ENCODE measurements around the gene PPP2R2C. TPM values are rescaled to one million over a fixed set of nuclear protein-coding genes. Genes with fewer than 3 reads are reported as not detected.

PPP2R2C gene
- total and polyA plus RNA-seq, 2 of the 4 experiments (the other 2 are of a cell fraction) = 0.03 TPM; not detected in 1

DNA sequence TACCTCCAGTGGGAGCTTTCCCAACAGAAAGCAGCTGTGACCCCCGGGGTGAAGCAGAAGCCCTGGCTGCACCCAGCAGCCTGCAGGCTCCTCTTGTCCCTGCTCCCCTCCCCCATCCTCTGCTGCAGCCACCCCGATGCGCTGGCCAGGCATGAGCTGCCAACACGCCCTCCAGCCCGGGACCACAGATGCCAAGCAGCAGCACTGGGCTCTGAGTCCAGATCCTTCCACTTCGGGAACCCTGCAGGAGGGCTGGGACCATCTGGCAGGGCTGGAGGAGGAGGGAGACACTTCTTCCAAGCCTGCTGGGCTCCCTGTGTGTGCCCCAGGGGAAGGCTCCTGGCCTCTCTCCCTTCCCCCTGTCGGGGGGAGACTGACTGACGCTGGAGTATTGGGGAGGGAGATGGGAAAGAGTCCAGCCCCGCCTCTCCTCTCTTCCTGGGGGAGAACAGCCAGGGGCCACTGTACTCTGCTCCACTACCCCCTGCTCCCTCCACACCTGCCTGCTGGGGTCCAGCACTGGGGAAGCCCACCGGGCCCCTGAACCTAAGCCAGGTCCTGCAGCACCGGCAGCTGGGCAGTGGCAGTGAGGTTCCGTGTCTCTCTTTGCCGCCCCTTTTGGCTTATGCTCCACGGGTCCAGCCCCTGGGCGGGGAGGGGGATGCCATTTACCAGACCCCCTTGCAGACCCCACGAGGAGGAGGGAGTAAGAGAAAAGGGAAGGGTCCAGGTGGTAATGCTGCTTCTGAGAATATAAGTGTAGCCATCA lies 55.7 kb downstream of the PPP2R2C start:
- Histone ChIP-seq H3K27ac (ENCODE audit: insufficient read depth, low read length) (no peak overlapping the region), H3K36me3 (ENCODE audit: control insufficient read depth, insufficient read depth, low read length) (no peaks in the 10 kb centered on the region), H4K91ac (ENCODE audit: insufficient read depth, low read depth, low read length) (no peak overlapping the region), H4K8ac (ENCODE audit: low read depth in 2 of 2, low read length in 2 of 2) (no peak overlapping the region), H2BK5ac (ENCODE audit: low read depth, low read length, poor library complexity, severe bottlenecking) (no peak overlapping the region), H3K79me1 (ENCODE audit: low read depth in 1 of 2, low read length in 2 of 2) (no peaks in the 10 kb centered on the region), H3K14ac (replicated peaks; ENCODE audit: low read depth, low read length) (no peak overlapping the region), H4K5ac (ENCODE audit: low read depth, low read length) (no peak overlapping the region), H3K4me3 (ENCODE audit: insufficient read depth, low read depth, low read length) (no peak overlapping the region), H3K4me1 (ENCODE audit: control insufficient read depth, insufficient read depth, low read length) (no peaks in the 10 kb centered on the region), H2BK120ac (ENCODE audit: low read depth, low read length) (no peak overlapping the region), H2AFZ (replicated peaks; ENCODE audit: low read length, poor library complexity) (no peak overlapping the region), H3K4ac (ENCODE audit: low read depth, low read length) (no peak overlapping the region), H2AK5ac (ENCODE audit: low read depth, low read length) (no peak overlapping the region), H3K9me3 (ENCODE audit: control insufficient read depth, insufficient read depth, low read length) (no peaks in the 10 kb centered on the region), H3K27me3 (ENCODE audit: control insufficient read depth, insufficient read depth, low read length) (peaks cover 5% of the 10 kb centered on the region), H3K9me1 (ENCODE audit: insufficient read depth, low read length) (no peaks in the 10 kb centered on the region), H2BK15ac (ENCODE audit: low read depth, low read length) (no peak overlapping the region), H3K23ac (ENCODE audit: low read depth, low read length) (no peak overlapping the region), H4K20me1 (ENCODE audit: insufficient read depth, low read length) (no peaks in the 10 kb centered on the region), H2BK20ac (ENCODE audit: low read depth, low read length) (no peak overlapping the region), H3K9ac (ENCODE audit: low read depth, low read length) (no peak overlapping the region), H2AK9ac (replicated peaks; ENCODE audit: low read depth, low read length, poor library complexity) (no peak overlapping the region), H3K56ac (ENCODE audit: extremely low read depth, insufficient read depth, low read length) (no peak overlapping the region), H3K18ac (ENCODE audit: low read depth, low read length) (no peak overlapping the region), H3K4me2 (ENCODE audit: low read depth, low read length) (no peak overlapping the region)
- WGBS, 2 experiments (ENCODE audit: extremely low coverage in 2 of 2, insufficient read length in 1 of 2) = no CpG with 5 or more reads among the region's 16 CpGs
- intact Hi-C loops (cut with micrococcal nuclease) (no loop called here), dilution Hi-C loops (cut with HindIII; ENCODE audit: low sequenced_read_pairs, unreplicated experiment) (no loop called here), in situ Hi-C loops (cut with MboI; ENCODE audit: low sequenced_read_pairs) (no loop called here)
- TF ChIP-seq MAFK (IDR thresholded peaks at IDR 0.05; ENCODE audit: low read depth, low read length) = no peak
- no peak for TF ChIP-seq SMC3 (IDR thresholded peaks at IDR 0.05; ENCODE audit: low read depth, low read length)
- no peak for TF ChIP-seq BHLHE40 (IDR thresholded peaks at IDR 0.05; ENCODE audit: low read depth, low read length)
- TF ChIP-seq FOS (IDR thresholded peaks at IDR 0.05; ENCODE audit: low read depth, low read length) = no peak
- TF ChIP-seq RFX5 (IDR thresholded peaks at IDR 0.05; ENCODE audit: low read depth, low read length) = no peak
- no peak for TF ChIP-seq RAD21 (IDR thresholded peaks at IDR 0.05; ENCODE audit: low read length)
- TF ChIP-seq, protein P1, sequence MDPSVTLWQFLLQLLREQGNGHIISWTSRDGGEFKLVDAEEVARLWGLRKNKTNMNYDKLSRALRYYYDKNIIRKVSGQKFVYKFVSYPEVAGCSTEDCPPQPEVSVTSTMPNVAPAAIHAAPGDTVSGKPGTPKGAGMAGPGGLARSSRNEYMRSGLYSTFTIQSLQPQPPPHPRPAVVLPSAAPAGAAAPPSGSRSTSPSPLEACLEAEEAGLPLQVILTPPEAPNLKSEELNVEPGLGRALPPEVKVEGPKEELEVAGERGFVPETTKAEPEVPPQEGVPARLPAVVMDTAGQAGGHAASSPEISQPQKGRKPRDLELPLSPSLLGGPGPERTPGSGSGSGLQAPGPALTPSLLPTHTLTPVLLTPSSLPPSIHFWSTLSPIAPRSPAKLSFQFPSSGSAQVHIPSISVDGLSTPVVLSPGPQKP (IDR thresholded peaks at IDR 0.05; ENCODE audit: borderline replicate concordance, low read depth, low read length) = no peak
- TF ChIP-seq, protein P2, sequence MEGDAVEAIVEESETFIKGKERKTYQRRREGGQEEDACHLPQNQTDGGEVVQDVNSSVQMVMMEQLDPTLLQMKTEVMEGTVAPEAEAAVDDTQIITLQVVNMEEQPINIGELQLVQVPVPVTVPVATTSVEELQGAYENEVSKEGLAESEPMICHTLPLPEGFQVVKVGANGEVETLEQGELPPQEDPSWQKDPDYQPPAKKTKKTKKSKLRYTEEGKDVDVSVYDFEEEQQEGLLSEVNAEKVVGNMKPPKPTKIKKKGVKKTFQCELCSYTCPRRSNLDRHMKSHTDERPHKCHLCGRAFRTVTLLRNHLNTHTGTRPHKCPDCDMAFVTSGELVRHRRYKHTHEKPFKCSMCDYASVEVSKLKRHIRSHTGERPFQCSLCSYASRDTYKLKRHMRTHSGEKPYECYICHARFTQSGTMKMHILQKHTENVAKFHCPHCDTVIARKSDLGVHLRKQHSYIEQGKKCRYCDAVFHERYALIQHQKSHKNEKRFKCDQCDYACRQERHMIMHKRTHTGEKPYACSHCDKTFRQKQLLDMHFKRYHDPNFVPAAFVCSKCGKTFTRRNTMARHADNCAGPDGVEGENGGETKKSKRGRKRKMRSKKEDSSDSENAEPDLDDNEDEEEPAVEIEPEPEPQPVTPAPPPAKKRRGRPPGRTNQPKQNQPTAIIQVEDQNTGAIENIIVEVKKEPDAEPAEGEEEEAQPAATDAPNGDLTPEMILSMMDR (conservative IDR thresholded peaks at IDR 0.05; ENCODE audit: low read depth, low read length) = no peak
- TF ChIP-seq CHD1 (IDR thresholded peaks at IDR 0.05; ENCODE audit: low read depth, low read length) = no peak
- no peak for TF ChIP-seq USF2 (IDR thresholded peaks at IDR 0.05; ENCODE audit: low read depth, low read length)
- no peak for TF ChIP-seq CEBPB (IDR thresholded peaks at IDR 0.05; ENCODE audit: low read depth, low read length)
- TF ChIP-seq MAZ (IDR thresholded peaks at IDR 0.05; ENCODE audit: borderline replicate concordance, low read depth, low read length) = no peak
- TF ChIP-seq POLR2A (IDR thresholded peaks at IDR 0.05; ENCODE audit: low read depth, low read length) = no peak
- no peak for TF ChIP-seq RCOR1 (IDR thresholded peaks at IDR 0.05; ENCODE audit: insufficient replicate concordance, low read length)
- no peak for TF ChIP-seq MXI1 (IDR thresholded peaks at IDR 0.05; ENCODE audit: borderline replicate concordance, low read depth, low read length)
- no peak for TF ChIP-seq NFE2L2 (IDR thresholded peaks at IDR 0.05; ENCODE audit: low read depth, low read length)
- no TSS peak for BruUV-seq (replicated peaks)
- CTCF ChIA-PET = no interaction called here
- DNase-seq (no peak), ATAC-seq (ENCODE audit: low read depth) (no peak)
- POLR2A ChIA-PET (ENCODE audit: unreplicated experiment) = no interaction called here

Data from IMR-90 (cell line).